ENCODE measurements around the gene PLA2G4B. TPM values are rescaled to one million over a fixed set of nuclear protein-coding genes. Genes with fewer than 3 reads are reported as not detected.

The PLA2G4B gene
- total and polyA plus RNA-seq, 4 donors, result 5.7 to 13.0 (median 10.6) TPM

DNA sequence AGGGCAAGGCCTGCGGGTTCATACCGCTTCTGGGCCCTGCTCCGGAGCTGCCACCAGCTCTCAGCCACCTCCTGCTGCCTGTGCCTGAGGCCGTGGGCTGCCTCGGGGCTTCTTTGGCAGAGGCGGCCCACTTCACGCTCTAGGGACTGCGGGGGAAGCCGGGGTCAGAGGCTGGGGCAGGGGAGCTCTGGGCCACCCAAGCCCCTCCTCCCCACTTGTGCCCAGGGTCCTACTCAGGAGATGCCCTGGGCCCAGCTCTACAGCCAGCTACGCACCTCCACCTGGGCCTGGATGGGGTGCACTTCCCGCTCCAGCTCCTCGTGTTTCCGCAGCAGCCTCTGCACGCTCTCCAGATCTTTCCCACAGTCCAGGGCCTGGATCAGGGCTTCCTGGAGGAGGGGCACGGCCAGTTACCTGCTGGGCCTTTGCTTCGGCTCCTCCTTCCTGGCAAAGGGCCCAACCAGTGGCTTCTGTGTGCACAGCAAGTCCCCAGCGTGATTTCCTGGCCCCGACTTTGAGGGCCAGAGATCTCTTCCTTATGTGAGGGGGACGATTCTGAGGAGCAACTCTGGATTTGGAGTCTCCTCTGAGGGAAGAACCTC lies 24.0 kb downstream of the PLA2G4B start:
- Histone ChIP-seq H3K4me1 (ENCODE audit: control insufficient read depth in 5 of 5, insufficient read depth in 5 of 5, low read length in 5 of 5) (peaks cover 0 to 8% (median 0%) of the 10 kb centered on the region in 5 donors), H3K9ac (ENCODE audit: insufficient read depth in 1 of 2, low read length in 2 of 2) (no peak overlapping the region), H3K27me3 (ENCODE audit: control insufficient read depth in 3 of 3, insufficient read depth in 3 of 3, low read length in 2 of 3) (no peaks in the 10 kb centered on the region), H3K36me3 (ENCODE audit: control insufficient read depth in 4 of 4, insufficient read depth in 4 of 4, low read length in 4 of 4) (no peaks in the 10 kb centered on the region), H3K9me3 (ENCODE audit: control insufficient read depth in 4 of 4, insufficient read depth in 3 of 4, low read length in 3 of 4) (no peaks in the 10 kb centered on the region), H3K4me3 (no peak overlapping the region), H3K27ac (ENCODE audit: low read depth in 1 of 2, low read length in 1 of 2) (no peak overlapping the region)
- TF ChIP-seq, protein P1, sequence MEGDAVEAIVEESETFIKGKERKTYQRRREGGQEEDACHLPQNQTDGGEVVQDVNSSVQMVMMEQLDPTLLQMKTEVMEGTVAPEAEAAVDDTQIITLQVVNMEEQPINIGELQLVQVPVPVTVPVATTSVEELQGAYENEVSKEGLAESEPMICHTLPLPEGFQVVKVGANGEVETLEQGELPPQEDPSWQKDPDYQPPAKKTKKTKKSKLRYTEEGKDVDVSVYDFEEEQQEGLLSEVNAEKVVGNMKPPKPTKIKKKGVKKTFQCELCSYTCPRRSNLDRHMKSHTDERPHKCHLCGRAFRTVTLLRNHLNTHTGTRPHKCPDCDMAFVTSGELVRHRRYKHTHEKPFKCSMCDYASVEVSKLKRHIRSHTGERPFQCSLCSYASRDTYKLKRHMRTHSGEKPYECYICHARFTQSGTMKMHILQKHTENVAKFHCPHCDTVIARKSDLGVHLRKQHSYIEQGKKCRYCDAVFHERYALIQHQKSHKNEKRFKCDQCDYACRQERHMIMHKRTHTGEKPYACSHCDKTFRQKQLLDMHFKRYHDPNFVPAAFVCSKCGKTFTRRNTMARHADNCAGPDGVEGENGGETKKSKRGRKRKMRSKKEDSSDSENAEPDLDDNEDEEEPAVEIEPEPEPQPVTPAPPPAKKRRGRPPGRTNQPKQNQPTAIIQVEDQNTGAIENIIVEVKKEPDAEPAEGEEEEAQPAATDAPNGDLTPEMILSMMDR (IDR thresholded peaks at IDR 0.05; ENCODE audit: control extremely low read depth, extremely low read depth), result no peak
- 81% methylated on average over 19 of the region's 19 CpGs for WGBS, 2 donors
- DNase-seq (peak in 1 of 3 donors; percentile 45), ATAC-seq (ENCODE audit: insufficient read depth, low FRiP score) (no peak)

DNA sequence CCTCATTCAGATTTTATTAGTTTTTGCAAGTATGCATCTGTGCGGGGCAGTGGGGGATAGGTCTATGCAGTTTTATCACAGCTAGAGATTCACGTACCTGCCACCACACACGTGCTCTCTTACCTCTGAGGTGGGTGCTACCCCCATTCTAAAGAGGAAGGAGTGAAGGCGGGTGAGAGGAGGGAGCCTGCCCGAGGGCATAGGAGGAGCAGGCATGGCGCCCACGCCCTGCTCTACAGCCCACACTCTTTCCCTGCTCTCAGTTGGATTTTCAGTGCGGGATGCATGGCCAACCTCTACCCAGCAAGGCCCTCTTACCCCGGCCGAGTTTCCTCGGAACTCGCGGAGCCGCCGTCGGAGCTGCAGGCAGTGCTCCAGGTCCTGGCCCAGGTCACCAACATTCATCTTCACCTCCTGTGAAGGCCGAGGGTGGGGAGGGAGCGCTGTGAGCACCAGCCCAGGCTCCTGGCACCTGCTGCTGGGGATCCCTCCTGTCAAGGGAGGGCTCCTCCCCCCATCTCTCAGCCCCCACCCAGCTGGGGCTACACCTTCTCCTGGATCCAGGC lies 26.9 kb downstream of the PLA2G4B start:
- H3K36me3 ChIP-seq (ENCODE audit: control insufficient read depth in 4 of 4, insufficient read depth in 4 of 4, low read length in 4 of 4), result no peaks in the 10 kb centered on the region
- no peak for ATAC-seq (ENCODE audit: insufficient read depth, low FRiP score)
- no peaks in the 10 kb centered on the region for H3K27me3 ChIP-seq (ENCODE audit: control insufficient read depth in 3 of 3, insufficient read depth in 3 of 3, low read length in 2 of 3)
- TF ChIP-seq, protein P1 (IDR thresholded peaks at IDR 0.05; ENCODE audit: control extremely low read depth, extremely low read depth), result no peak
- no peaks in the 10 kb centered on the region for H3K9me3 ChIP-seq (ENCODE audit: control insufficient read depth in 4 of 4, insufficient read depth in 3 of 4, low read length in 3 of 4)
- no peak overlapping the region for H3K9ac ChIP-seq (ENCODE audit: insufficient read depth in 1 of 2, low read length in 2 of 2)
- no peak overlapping the region for H3K27ac ChIP-seq (ENCODE audit: low read depth in 1 of 2, low read length in 1 of 2)
- WGBS, 2 donors, result 86% methylated on average over 18 of the region's 18 CpGs
- H3K4me1 ChIP-seq (ENCODE audit: control insufficient read depth in 5 of 5, insufficient read depth in 5 of 5, low read length in 5 of 5), result peaks cover 0 to 8% (median 0%) of the 10 kb centered on the region in 5 donors
- H3K4me3 ChIP-seq, result no peak overlapping the region
- DNase-seq, result no peak

DNA sequence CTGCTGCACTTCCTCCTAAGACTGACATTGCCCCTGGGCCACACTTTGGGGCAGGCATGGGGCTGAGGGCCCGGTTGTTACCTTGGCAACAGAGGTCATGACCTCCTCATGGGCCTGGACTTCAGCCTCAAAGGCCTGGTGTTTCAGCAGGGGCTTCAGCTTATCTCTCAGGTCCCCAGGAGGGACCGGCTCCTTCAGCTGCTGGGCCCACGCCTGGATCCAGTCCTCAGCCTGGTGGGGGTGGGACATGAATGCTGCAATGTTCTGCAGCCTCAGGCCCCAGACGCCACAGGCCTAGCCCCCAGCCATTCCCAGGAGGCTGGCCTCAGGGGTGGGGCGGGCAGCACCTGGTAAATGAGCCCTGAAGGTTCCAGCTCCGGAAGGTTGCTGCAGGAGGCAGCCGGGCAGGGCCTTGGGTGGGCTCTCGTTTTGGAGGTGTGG lies 27.6 kb downstream of the PLA2G4B start:
- DNase-seq (no peak), ATAC-seq (ENCODE audit: insufficient read depth, low FRiP score) (no peak)
- 90 to 91% methylated on average over 8 of the region's 8 CpGs for WGBS, 2 donors
- Histone ChIP-seq H3K9ac (ENCODE audit: insufficient read depth in 1 of 2, low read length in 2 of 2) (no peak overlapping the region), H3K4me1 (ENCODE audit: control insufficient read depth in 5 of 5, insufficient read depth in 5 of 5, low read length in 5 of 5) (peaks cover 0 to 8% (median 0%) of the 10 kb centered on the region in 5 donors), H3K4me3 (no peak overlapping the region), H3K36me3 (ENCODE audit: control insufficient read depth in 4 of 4, insufficient read depth in 4 of 4, low read length in 4 of 4) (no peaks in the 10 kb centered on the region), H3K27me3 (ENCODE audit: control insufficient read depth in 3 of 3, insufficient read depth in 3 of 3, low read length in 2 of 3) (no peaks in the 10 kb centered on the region), H3K9me3 (ENCODE audit: control insufficient read depth in 4 of 4, insufficient read depth in 3 of 4, low read length in 3 of 4) (no peaks in the 10 kb centered on the region), H3K27ac (ENCODE audit: low read depth in 1 of 2, low read length in 1 of 2) (no peak overlapping the region)
- TF ChIP-seq, protein P1 (IDR thresholded peaks at IDR 0.05; ENCODE audit: control extremely low read depth, extremely low read depth), result no peak

Measured in lung (tissue), 12 donors.